IPS DF 6.9 (cell line): ENCODE data around the gene FHIT.

Source experiments
- DNase-seq: peaks from one replicate; pipeline ENCODE4 v3.0.0-alpha.2; 2013; ENCODE audit warnings: low read depth, low spot score
- H3K27ac ChIP-seq: one replicate; pipeline ENCODE4 v1.5.1; 2013; ENCODE audit warnings: low read length, control low read depth
- H3K27me3 ChIP-seq: 2 replicates; pipeline ENCODE4 v1.6.1; 2013; ENCODE audit warnings: mild to moderate bottlenecking, low read length; ENCODE audit not compliant: control insufficient read depth, insufficient read depth
- H3K36me3 ChIP-seq: 2 replicates; pipeline ENCODE4 v1.6.1; 2013; ENCODE audit warnings: low read length; ENCODE audit not compliant: control insufficient read depth, insufficient read depth
- H3K4me1 ChIP-seq: 2 replicates; pipeline ENCODE4 v1.6.1; 2013; ENCODE audit warnings: low read length; ENCODE audit not compliant: control insufficient read depth, insufficient read depth
- H3K4me3 ChIP-seq: 2 replicates; pipeline ENCODE4 v1.5.1; 2013; ENCODE audit warnings: mild to moderate bottlenecking, low read length
- H3K9me3 ChIP-seq: 2 replicates; pipeline ENCODE4 v1.6.1; 2013; ENCODE audit warnings: low read length, inconsistent platforms; ENCODE audit not compliant: control insufficient read depth, insufficient read depth
- WGBS: extraction: QIAGEN DNeasy Blood & Tissue Kit; methylation state at CpG from one replicate; pipeline ENCODE4 v1.1.7; 2013; ENCODE audit warnings: mixed read lengths, missing lambda C conversion rate; ENCODE audit not compliant: insufficient read length, insufficient coverage; 5-methylcytosine and 5-hydroxymethylcytosine counted together

Gene FHIT

DNA sequence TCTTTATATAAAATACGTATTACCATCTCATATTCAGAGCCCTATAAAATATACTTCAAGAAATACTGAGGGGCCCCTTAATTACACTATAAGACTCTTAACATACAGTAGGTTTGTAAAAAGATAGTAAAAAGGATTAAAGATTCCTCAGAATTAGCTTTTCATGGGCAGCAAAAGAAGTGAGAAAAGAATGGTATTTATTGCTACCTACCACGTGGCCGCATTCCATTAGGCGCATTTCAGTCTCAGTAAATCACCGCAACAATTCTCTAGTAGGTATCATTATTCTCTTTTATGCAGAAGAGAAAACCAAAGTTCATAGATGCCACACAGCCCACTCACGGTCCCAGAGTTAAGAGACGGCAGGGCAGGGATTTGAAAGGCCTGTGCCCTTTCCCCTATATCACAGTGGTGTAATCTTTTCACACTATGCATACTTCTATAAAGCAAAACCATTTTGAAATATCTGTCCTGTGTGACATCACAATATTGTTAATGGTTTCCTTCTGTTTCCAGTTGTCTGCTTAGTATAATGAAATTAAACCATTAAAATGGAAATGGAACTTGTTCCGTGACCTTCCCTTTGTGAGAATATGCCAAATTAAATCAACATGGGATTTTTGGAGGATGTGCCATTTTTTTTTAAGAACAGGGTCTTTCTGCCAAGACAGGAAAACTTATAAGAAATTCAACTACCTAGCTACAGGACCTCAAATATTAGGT is 1072.2 kb downstream of the FHIT start:
- no peak for DNase-seq
- no peak overlapping the region for H3K27ac ChIP-seq
- H3K36me3 ChIP-seq: no peaks in the 10 kb centered on the region
- no peaks in the 10 kb centered on the region for H3K27me3 ChIP-seq
- WGBS: no CpG with 5 or more reads among the region's 8 CpGs
- H3K4me1 ChIP-seq: no peaks in the 10 kb centered on the region
- H3K9me3 ChIP-seq: no peaks in the 10 kb centered on the region
- H3K4me3 ChIP-seq: no peak overlapping the region

DNA sequence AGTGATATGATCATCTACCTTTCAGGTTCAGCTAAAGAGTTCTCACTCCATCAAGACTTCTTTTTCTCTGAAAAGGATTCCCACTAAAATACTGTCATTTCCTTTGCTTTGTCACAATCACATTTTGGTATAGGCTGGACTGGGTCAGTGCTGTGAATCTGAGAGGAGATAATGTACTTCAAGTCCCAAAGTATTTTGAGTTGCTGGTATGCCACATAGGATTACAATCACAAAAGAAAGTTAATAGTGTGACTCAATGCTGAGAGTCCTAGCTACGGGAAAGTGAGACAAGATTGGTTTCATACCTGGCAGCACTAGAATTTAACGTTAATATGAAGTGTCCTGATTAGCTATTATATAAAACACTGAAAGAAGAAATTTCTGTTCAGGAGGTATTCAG is 1073.5 kb downstream of the FHIT start:
- H3K27me3 ChIP-seq: no peaks in the 10 kb centered on the region
- H3K27ac ChIP-seq: no peak overlapping the region
- DNase-seq: no peak
- no peaks in the 10 kb centered on the region for H3K36me3 ChIP-seq
- no peak overlapping the region for H3K4me3 ChIP-seq
- no peaks in the 10 kb centered on the region for H3K9me3 ChIP-seq
- H3K4me1 ChIP-seq: no peaks in the 10 kb centered on the region
- no CpG with 5 or more reads among the region's 2 CpGs for WGBS

DNA sequence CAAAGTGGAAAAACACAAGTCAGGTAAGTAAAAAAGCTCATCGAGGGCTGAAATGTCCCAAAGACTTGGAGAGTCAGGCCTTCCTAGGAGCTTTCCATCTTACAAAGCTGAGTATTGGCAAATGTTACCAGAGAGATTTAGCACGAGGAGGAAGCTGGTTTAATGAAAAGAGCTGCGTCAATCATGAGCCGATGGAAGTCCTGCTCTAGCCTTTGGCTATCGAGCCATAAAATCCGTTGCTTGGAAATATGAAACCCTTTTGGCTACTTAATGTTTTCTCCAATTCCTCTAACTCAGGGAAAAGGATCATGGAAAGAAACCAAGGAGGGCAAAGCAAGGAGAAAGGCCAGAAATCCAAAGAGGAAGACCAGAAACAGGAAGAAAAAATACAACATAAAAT is 1074.6 kb downstream of the FHIT start:
- Histone ChIP-seq H3K36me3 (no peaks in the 10 kb centered on the region), H3K4me3 (no peak overlapping the region), H3K27me3 (no peaks in the 10 kb centered on the region), H3K9me3 (no peaks in the 10 kb centered on the region), H3K4me1 (no peaks in the 10 kb centered on the region), H3K27ac (no peak overlapping the region)
- no peak for DNase-seq
- no CpG with 5 or more reads among the region's 6 CpGs for WGBS

DNA sequence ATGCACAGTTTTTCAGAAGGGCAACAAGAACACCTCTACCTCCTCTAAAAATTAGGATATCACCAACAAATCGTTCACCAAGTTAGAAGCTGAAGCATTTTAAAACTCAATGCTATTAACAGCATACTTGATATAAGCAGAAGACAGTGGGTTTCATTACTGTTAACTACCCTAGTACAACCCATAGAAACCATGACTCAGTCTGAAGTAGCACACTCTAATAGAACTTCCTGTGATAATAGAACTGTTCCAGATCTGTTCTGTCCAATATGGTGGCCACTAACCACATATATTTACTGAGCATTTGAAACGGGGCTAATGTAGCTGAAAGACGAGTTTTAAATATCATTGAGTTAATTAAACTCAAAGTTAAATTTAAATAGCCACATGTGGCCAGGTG is 1075.6 kb downstream of the FHIT start:
- Histone ChIP-seq H3K9me3 (no peaks in the 10 kb centered on the region), H3K4me1 (no peaks in the 10 kb centered on the region), H3K27me3 (no peaks in the 10 kb centered on the region), H3K27ac (no peak overlapping the region), H3K4me3 (no peak overlapping the region), H3K36me3 (no peaks in the 10 kb centered on the region)
- no CpG with 5 or more reads among the region's 3 CpGs for WGBS
- DNase-seq: no peak

DNA sequence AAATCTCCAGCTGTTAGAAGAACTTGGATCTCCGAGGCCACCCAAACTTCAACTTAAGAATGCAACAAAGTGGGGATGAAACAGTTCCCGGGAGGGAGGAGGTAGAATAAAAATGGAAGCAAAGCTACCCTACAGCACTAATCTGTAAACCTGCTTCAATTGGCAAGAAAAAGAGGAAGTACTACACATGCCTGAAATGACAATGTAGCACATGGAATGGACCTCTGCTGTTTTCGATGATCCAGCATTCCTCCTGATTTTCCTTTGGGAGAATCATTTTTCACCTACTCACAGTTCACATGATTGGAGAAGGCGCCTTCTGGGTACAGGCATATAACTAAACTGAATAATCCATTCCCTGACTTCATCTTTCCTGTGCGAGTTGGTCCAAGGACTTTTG is 1081.5 kb downstream of the FHIT start:
- Histone ChIP-seq H3K9me3 (no peaks in the 10 kb centered on the region), H3K27me3 (no peaks in the 10 kb centered on the region), H3K4me3 (no peak overlapping the region), H3K36me3 (no peaks in the 10 kb centered on the region), H3K4me1 (no peaks in the 10 kb centered on the region), H3K27ac (no peak overlapping the region)
- no peak for DNase-seq
- no CpG with 5 or more reads among the region's 5 CpGs for WGBS

DNA sequence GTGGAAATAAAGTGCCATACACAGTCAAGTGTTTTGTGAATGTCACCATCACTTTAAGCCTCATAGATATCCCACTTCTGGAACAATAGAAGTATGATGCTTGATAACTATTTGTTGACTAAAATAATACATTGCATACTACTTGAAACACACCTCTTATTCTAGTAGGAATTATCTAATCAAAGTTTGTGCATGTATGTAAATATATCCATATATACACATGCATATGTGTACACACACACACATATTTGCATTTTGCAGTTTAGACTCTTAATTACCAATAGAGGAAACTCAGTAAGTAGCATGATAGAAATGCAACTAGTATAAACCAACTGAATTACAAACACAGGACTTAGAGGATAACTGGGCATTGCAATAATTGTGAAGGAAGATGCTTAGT is 1084.1 kb downstream of the FHIT start:
- Histone ChIP-seq H3K27me3 (no peaks in the 10 kb centered on the region), H3K4me3 (no peak overlapping the region)

DNA sequence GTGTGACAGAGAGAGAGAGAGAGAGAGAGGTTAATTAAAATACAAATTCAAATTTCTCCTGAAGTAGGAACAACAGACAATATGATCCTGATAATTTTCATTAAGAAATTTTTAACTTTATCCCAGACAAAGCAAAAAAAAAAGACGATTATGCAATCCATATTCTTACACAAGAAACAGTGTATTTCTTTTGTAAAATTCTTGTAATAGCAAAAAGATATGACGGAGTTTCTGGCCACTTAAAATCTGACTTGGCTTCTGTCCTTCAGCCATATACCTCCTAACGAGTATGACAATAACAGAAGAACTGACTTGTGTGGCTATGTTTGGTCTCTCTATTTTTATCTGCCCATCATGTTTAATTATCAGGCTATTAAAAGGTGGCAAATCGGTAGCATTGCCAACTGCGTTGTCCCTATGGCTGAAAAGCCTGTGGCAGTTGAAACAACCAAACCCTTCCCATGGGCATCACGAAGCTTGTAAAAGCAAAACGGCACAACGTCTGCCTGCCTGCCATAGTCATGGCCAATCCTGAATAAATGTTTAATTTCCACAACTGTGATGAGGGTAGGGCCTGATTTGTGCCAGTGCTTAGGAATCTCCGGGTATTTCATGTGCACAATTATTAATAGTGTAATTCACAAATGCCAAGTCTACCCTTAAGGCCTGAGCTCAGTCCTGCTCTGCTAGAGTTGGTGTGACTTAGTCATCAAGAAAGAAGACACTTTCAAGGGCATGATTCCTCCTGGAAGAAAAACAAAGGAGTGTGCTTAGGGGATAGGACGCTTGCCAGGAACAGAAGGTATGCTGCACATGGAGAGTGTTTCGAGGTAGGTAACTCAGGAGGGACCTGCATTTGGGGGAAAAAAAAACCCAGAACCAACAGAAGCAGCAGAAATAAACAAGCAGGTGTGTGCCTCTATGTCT is 1090.2 kb downstream of the FHIT start:
- H3K36me3 ChIP-seq: no peaks in the 10 kb centered on the region
- H3K27me3 ChIP-seq: no peaks in the 10 kb centered on the region
- no peak overlapping the region for H3K4me3 ChIP-seq
- no peaks in the 10 kb centered on the region for H3K9me3 ChIP-seq
- H3K4me1 ChIP-seq: no peaks in the 10 kb centered on the region
- no peak overlapping the region for H3K27ac ChIP-seq
- no peak for DNase-seq
- WGBS: no CpG with 5 or more reads among the region's 11 CpGs

More for the DNA sequence above, 1084.1 kb downstream of the FHIT start:
- no peak for DNase-seq
- no peaks in the 10 kb centered on the region for H3K9me3 ChIP-seq
- no peak overlapping the region for H3K27ac ChIP-seq
- H3K36me3 ChIP-seq: no peaks in the 10 kb centered on the region
- no peaks in the 10 kb centered on the region for H3K4me1 ChIP-seq

DNA sequence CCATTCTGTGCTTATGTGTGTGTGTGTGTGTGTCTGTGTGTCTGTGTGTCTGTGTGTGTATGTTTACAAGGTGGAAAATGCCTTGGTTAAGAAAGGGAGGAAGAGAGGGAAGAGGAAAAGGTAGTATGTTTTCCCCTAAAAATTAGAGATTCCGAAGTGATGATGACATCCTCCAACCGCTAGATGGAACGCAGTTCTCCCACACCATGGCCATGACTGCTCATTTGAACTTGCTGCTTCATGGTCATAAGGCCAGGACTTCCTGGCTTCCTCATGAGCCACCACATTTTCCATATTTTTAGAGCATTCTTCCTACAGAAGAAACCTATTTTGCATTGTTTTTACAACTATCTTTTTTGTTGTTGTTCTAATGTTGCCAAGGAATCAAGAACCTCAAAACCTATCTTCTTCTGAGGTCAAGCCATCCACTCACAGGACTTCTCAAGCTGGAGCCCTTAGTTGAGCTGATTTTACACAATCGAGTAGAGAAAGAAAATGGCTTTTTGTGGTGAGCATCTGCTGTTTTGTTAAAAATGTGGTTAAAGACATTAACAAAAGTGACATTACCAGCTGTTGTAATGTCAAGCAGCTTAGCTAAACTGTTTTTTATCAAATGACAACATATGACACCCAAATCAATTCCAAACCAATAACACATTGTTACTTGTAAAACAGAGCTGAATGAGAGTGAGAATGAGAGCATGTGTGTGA is 1091.0 kb downstream of the FHIT start:
- Histone ChIP-seq H3K4me3 (no peak overlapping the region), H3K4me1 (no peaks in the 10 kb centered on the region), H3K36me3 (no peaks in the 10 kb centered on the region), H3K27me3 (no peaks in the 10 kb centered on the region), H3K9me3 (no peaks in the 10 kb centered on the region), H3K27ac (no peak overlapping the region)
- WGBS: no CpG with 5 or more reads among the region's 4 CpGs
- DNase-seq: no peak

DNA sequence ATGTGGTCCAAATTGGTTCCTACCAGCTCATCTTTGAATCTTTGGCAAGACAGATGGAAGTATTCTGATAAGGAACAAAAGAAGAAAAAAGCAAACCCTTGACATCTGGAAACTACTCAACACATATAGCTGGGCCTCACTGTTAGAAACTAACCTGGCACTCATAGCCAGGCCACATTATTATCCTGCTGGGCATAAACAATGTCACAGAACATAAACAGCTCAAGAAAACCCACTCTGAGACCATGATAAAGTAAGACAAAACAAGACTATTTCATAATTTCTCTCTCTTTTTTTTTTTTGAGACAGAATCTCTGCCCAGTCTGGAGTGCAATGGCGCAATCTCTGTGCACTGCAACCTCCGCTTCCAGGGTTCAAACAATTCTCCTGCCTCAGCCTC is 1093.2 kb downstream of the FHIT start:
- H3K4me3 ChIP-seq: no peak overlapping the region
- no peaks in the 10 kb centered on the region for H3K36me3 ChIP-seq
- H3K9me3 ChIP-seq: no peaks in the 10 kb centered on the region
- no peak overlapping the region for H3K27ac ChIP-seq
- H3K27me3 ChIP-seq: no peaks in the 10 kb centered on the region
- no peaks in the 10 kb centered on the region for H3K4me1 ChIP-seq
- no CpG with 5 or more reads among the region's 2 CpGs for WGBS
- DNase-seq: no peak

DNA sequence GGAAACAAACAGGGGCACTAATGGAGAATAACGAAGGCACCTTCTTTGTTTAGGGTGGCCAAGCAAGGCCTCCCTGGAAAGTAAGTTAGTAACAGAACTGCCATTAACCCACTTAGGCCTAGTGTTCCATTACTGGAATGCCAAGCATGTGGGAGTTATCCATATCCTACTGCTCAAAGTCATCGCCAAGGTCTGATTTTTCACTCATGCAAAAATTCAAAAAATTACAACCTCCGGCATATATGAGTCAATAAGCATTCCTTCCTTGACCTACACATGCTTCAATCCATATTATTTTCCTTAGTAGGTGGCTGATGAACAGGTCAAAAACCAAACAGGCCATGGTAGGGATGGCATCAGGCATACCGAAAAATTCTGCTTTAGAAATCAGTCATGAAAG is 1097.2 kb downstream of the FHIT start:
- H3K9me3 ChIP-seq: no peaks in the 10 kb centered on the region
- DNase-seq: no peak
- H3K4me3 ChIP-seq: no peak overlapping the region
- no peaks in the 10 kb centered on the region for H3K4me1 ChIP-seq
- no peaks in the 10 kb centered on the region for H3K27me3 ChIP-seq
- H3K27ac ChIP-seq: no peak overlapping the region
- no CpG with 5 or more reads among the region's 4 CpGs for WGBS
- H3K36me3 ChIP-seq: no peaks in the 10 kb centered on the region
